ENCODE data around the gene SH3GL1.
A peak's percentile ranks its signal among the peaks of the same experiment; 100 is the strongest.

Gene SH3GL1

GRCh38 chr19:4376028-4376670 is 24.2 kb downstream of the SH3GL1 start:
- H3K18ac ChIP-seq (ENCODE audit: low read depth in 1 of 2, low read length in 2 of 2), result no peak overlapping the region
- peaks cover 2 to 43% of the 10 kb centered on the region in 2 experiments for H3K36me3 ChIP-seq (ENCODE audit: control insufficient read depth in 1 of 2, insufficient read depth in 2 of 2, low read depth in 1 of 2, low read length in 2 of 2)
- H2BK5ac ChIP-seq (ENCODE audit: low read depth, low read length, poor library complexity, severe bottlenecking), result no peak overlapping the region
- H3K4me1 ChIP-seq (ENCODE audit: control insufficient read depth, insufficient read depth, low read depth, low read length), result peaks cover 89% of the 10 kb centered on the region
- H3K27ac ChIP-seq (ENCODE audit: low read length, poor library complexity, severe bottlenecking), result peak overlapping the region; percentile 5
- DNase-seq, result no peak
- H3K9me3 ChIP-seq (ENCODE audit: control insufficient read depth, low read length), result no peaks in the 10 kb centered on the region
- H2BK12ac ChIP-seq (ENCODE audit: low read length in 2 of 2), result no peak overlapping the region
- H4K8ac ChIP-seq (ENCODE audit: low read length), result peak overlapping the region; percentile 35
- no peaks in the 10 kb centered on the region for H3K27me3 ChIP-seq (ENCODE audit: control insufficient read depth in 1 of 2, insufficient read depth in 1 of 2, low read length in 2 of 2)
- no peak overlapping the region for H2BK15ac ChIP-seq (ENCODE audit: low read depth, poor library complexity, severe bottlenecking)
- peak overlapping the region; percentile 88 for H3K9ac ChIP-seq (ENCODE audit: low read length)
- no peak overlapping the region for H4K91ac ChIP-seq (ENCODE audit: low read length)
- peaks cover 16% of the 10 kb centered on the region for H3K79me1 ChIP-seq (replicated peaks; ENCODE audit: low read length, poor library complexity, severe bottlenecking)
- no peak overlapping the region for H2AFZ ChIP-seq (ENCODE audit: low read depth, low read length)
- no peak overlapping the region for H2BK120ac ChIP-seq (ENCODE audit: low read depth, low read length)
- peak overlapping the region in 1 of 2 experiments; percentile 46 for H3K4me3 ChIP-seq (ENCODE audit: insufficient read depth in 1 of 2, low read depth in 1 of 2, low read length in 2 of 2)
- no peak overlapping the region for H3K4ac ChIP-seq (ENCODE audit: low read depth in 1 of 2, low read length in 2 of 2)
- 83% methylated on average over 16 of the region's 16 CpGs for WGBS
- no peak overlapping the region for H3K23ac ChIP-seq (ENCODE audit: low read length in 2 of 2)
- no peak overlapping the region for H3K4me2 ChIP-seq (ENCODE audit: low read length, poor library complexity, severe bottlenecking)
- H3K14ac ChIP-seq (ENCODE audit: low read length in 2 of 2), result no peak overlapping the region
- no peak overlapping the region for H2AK5ac ChIP-seq (ENCODE audit: low read length, severe bottlenecking)

- H3K9ac ChIP-seq (ENCODE audit: low read length), result peak overlapping the region; percentile 88
- peak overlapping the region; percentile 15 for H2BK15ac ChIP-seq (ENCODE audit: low read depth, poor library complexity, severe bottlenecking)
- H3K36me3 ChIP-seq (ENCODE audit: control insufficient read depth in 1 of 2, insufficient read depth in 2 of 2, low read depth in 1 of 2, low read length in 2 of 2), result peaks cover 8 to 46% of the 10 kb centered on the region in 2 experiments
- peak overlapping the region; percentile 4 for H3K4me2 ChIP-seq (ENCODE audit: low read length, poor library complexity, severe bottlenecking)
- H3K4ac ChIP-seq (ENCODE audit: low read depth in 1 of 2, low read length in 2 of 2), result peak overlapping the region; percentile 1 to 52
- no peak overlapping the region for H2BK120ac ChIP-seq (ENCODE audit: low read depth, low read length)
- H3K4me3 ChIP-seq (ENCODE audit: insufficient read depth in 1 of 2, low read depth in 1 of 2, low read length in 2 of 2), result peak overlapping the region in 1 of 2 experiments; percentile 46
- H2BK12ac ChIP-seq (ENCODE audit: low read length in 2 of 2), result peak overlapping the region; percentile 49 to 89
- no peaks in the 10 kb centered on the region for H3K9me3 ChIP-seq (ENCODE audit: control insufficient read depth, low read length)
- H4K8ac ChIP-seq (ENCODE audit: low read length), result peak overlapping the region; percentile 89
- H4K91ac ChIP-seq (ENCODE audit: low read length), result peak overlapping the region; percentile 37
- no peak overlapping the region for H2BK5ac ChIP-seq (ENCODE audit: low read depth, low read length, poor library complexity, severe bottlenecking)
- peak overlapping the region; percentile 57 to 91 for H3K18ac ChIP-seq (ENCODE audit: low read depth in 1 of 2, low read length in 2 of 2)
- no peak overlapping the region for H3K23ac ChIP-seq (ENCODE audit: low read length in 2 of 2)
- WGBS, result 57% methylated on average over 16 of the region's 16 CpGs
- H3K79me1 ChIP-seq (replicated peaks; ENCODE audit: low read length, poor library complexity, severe bottlenecking), result peaks cover 20% of the 10 kb centered on the region
- H2AK5ac ChIP-seq (ENCODE audit: low read length, severe bottlenecking), result peak overlapping the region; percentile 33
- H2AFZ ChIP-seq (ENCODE audit: low read depth, low read length), result no peak overlapping the region
- peaks cover 94% of the 10 kb centered on the region for H3K4me1 ChIP-seq (ENCODE audit: control insufficient read depth, insufficient read depth, low read depth, low read length)
- peak; percentile 83 for DNase-seq
- peak overlapping the region; percentile 86 for H3K27ac ChIP-seq (ENCODE audit: low read length, poor library complexity, severe bottlenecking)
- H3K27me3 ChIP-seq (ENCODE audit: control insufficient read depth in 1 of 2, insufficient read depth in 1 of 2, low read length in 2 of 2), result no peaks in the 10 kb centered on the region
- H3K14ac ChIP-seq (ENCODE audit: low read length in 2 of 2), result no peak overlapping the region
These were observed 25.0 kb downstream of the SH3GL1 start for GRCh38 chr19:4375164-4376027.

- H2AK5ac ChIP-seq (ENCODE audit: low read length, severe bottlenecking), result peak overlapping the region; percentile 37
- peak overlapping the region; percentile 24 for H2BK120ac ChIP-seq (ENCODE audit: low read depth, low read length)
- H3K36me3 ChIP-seq (ENCODE audit: control insufficient read depth in 1 of 2, insufficient read depth in 2 of 2, low read depth in 1 of 2, low read length in 2 of 2), result peaks cover 8 to 49% of the 10 kb centered on the region in 2 experiments
- H4K91ac ChIP-seq (ENCODE audit: low read length), result peak overlapping the region; percentile 37
- 31% methylated on average over 24 of the region's 27 CpGs for WGBS
- H3K4ac ChIP-seq (ENCODE audit: low read depth in 1 of 2, low read length in 2 of 2), result peak overlapping the region; percentile 27 to 52
- H3K9ac ChIP-seq (ENCODE audit: low read length), result peak overlapping the region; percentile 88
- no peaks in the 10 kb centered on the region for H3K9me3 ChIP-seq (ENCODE audit: control insufficient read depth, low read length)
- peak overlapping the region in 1 of 2 experiments; percentile 88 for H3K14ac ChIP-seq (ENCODE audit: low read length in 2 of 2)
- peak overlapping the region in 1 of 2 experiments; percentile 62 for H3K4me3 ChIP-seq (ENCODE audit: insufficient read depth in 1 of 2, low read depth in 1 of 2, low read length in 2 of 2)
- peak overlapping the region in 1 of 2 experiments; percentile 46 for H3K23ac ChIP-seq (ENCODE audit: low read length in 2 of 2)
- peak overlapping the region; percentile 44 for H2BK15ac ChIP-seq (ENCODE audit: low read depth, poor library complexity, severe bottlenecking)
- peak overlapping the region; percentile 49 to 89 for H2BK12ac ChIP-seq (ENCODE audit: low read length in 2 of 2)
- H3K27ac ChIP-seq (ENCODE audit: low read length, poor library complexity, severe bottlenecking), result peak overlapping the region; percentile 86
- peak; percentile 91 for DNase-seq
- H3K18ac ChIP-seq (ENCODE audit: low read depth in 1 of 2, low read length in 2 of 2), result peak overlapping the region; percentile 89 to 91
- H3K27me3 ChIP-seq (ENCODE audit: control insufficient read depth in 1 of 2, insufficient read depth in 1 of 2, low read length in 2 of 2), result no peaks in the 10 kb centered on the region
- H4K8ac ChIP-seq (ENCODE audit: low read length), result peak overlapping the region; percentile 89
- peaks cover 94% of the 10 kb centered on the region for H3K4me1 ChIP-seq (ENCODE audit: control insufficient read depth, insufficient read depth, low read depth, low read length)
- H3K4me2 ChIP-seq (ENCODE audit: low read length, poor library complexity, severe bottlenecking), result peak overlapping the region; percentile 4
- H2BK5ac ChIP-seq (ENCODE audit: low read depth, low read length, poor library complexity, severe bottlenecking), result peak overlapping the region; percentile 48
- peaks cover 24% of the 10 kb centered on the region for H3K79me1 ChIP-seq (replicated peaks; ENCODE audit: low read length, poor library complexity, severe bottlenecking)
- H2AFZ ChIP-seq (ENCODE audit: low read depth, low read length), result no peak overlapping the region
These were observed 25.7 kb downstream of the SH3GL1 start for GRCh38 chr19:4374498-4375163.

Data from mesenchymal stem cell (in vitro differentiated cells and primary cell).